A673 (cell line): ENCODE measurements around the gene PBRM1.

Experiments used
- CTCF ChIP-seq: fragments of 300-800, 200-600 bp; sonication (generic); conservative IDR thresholded peaks from 2 replicates; pipeline ENCODE4 v1.5.1; 2017; ENCODE audit warnings: low read depth, mild to moderate bottlenecking, antibody characterized with exemption, low read length, moderate library complexity, mixed read lengths
- EZH2 ChIP-seq: fragments of 200-600 bp; sonication (generic); IDR thresholded peaks from 2 replicates; pipeline ENCODE4 v1.6.1; 2017; ENCODE audit warnings: borderline replicate concordance, low read depth, mild to moderate bottlenecking, mixed read lengths, antibody characterized with exemption, low read length; ENCODE audit not compliant: poor library complexity, severe bottlenecking

DNA sequence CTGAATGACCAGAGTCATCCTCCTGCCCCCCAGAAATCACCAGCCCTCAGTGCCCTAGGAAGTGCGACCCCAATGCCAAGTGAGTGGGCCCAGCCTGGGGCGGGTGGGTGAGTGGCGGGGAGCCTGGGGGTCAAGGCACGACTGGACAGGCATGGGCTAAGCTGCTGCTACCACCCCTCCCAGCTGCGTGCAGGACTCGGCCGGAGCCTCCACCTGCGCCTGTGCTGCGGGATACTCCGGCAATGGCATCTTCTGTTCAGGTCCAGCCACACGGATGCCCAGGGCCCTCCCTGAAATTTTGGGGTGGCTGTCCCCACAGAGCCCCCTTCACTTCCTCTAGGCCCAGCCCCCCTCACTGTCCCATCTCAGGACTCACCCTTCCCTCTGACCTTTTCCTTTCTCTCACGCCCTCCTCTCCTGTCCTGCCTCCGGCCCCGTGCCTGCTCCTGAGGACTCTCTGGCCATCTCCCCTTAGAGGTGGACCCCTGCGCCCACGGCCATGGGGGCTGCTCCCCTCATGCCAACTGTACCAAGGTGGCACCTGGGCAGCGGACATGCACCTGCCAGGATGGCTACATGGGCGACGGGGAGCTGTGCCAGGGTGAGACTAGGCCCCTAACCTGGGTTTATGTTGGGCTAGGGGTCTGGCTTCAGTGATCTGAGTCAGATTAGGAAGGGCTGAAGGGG is 169.1 kb downstream of the PBRM1 start:
- TF ChIP-seq CTCF (no peak), EZH2 (no peak)
